Measurements from ENCODE around the gene OR2T29. TPM values are rescaled to one million over a fixed set of nuclear protein-coding genes. Genes with fewer than 3 reads are reported as not detected.

OR2T29 gene
- total RNA-seq, 1 donor from 2014 or later = not detected

DNA sequence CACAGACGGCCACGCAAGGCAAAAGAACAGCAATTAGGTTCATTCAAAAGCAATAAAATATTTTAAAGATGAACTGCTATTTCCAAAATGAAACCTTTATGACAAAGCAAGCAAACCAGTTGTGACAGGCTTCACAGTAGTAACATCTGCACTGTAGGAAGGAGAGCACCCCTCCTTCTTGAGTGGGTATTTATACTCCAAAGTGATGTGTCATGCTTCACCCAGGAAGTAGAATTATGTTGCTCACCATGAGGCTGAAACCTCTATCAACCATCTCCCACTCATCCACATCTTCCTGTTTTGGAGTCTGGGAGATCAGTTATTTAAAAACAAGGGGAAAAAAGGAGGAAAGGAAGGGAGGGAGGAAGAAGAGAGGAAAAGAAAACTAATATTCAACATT, 34.0 kb upstream of the OR2T29 start:
- no peak overlapping the region for H3K27ac Mint-ChIP-seq (ENCODE audit: unreplicated experiment)
- no peak for DNase-seq (ENCODE audit: low spot score)
- H3K4me3 Mint-ChIP-seq (ENCODE audit: unreplicated experiment) = no peak overlapping the region
- H3K36me3 Mint-ChIP-seq (ENCODE audit: low read depth, unreplicated experiment) = no peaks in the 10 kb centered on the region
- H3K9me3 Mint-ChIP-seq (ENCODE audit: unreplicated experiment) = peaks cover 27% of the 10 kb centered on the region
- H3K27me3 Mint-ChIP-seq (ENCODE audit: unreplicated experiment) = peaks cover 2% of the 10 kb centered on the region
- no peaks in the 10 kb centered on the region for H3K4me1 Mint-ChIP-seq (ENCODE audit: unreplicated experiment)
- TF ChIP-seq, protein P1, sequence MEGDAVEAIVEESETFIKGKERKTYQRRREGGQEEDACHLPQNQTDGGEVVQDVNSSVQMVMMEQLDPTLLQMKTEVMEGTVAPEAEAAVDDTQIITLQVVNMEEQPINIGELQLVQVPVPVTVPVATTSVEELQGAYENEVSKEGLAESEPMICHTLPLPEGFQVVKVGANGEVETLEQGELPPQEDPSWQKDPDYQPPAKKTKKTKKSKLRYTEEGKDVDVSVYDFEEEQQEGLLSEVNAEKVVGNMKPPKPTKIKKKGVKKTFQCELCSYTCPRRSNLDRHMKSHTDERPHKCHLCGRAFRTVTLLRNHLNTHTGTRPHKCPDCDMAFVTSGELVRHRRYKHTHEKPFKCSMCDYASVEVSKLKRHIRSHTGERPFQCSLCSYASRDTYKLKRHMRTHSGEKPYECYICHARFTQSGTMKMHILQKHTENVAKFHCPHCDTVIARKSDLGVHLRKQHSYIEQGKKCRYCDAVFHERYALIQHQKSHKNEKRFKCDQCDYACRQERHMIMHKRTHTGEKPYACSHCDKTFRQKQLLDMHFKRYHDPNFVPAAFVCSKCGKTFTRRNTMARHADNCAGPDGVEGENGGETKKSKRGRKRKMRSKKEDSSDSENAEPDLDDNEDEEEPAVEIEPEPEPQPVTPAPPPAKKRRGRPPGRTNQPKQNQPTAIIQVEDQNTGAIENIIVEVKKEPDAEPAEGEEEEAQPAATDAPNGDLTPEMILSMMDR (IDR thresholded peaks at IDR 0.05; ENCODE audit: unreplicated experiment) = no peak

DNA sequence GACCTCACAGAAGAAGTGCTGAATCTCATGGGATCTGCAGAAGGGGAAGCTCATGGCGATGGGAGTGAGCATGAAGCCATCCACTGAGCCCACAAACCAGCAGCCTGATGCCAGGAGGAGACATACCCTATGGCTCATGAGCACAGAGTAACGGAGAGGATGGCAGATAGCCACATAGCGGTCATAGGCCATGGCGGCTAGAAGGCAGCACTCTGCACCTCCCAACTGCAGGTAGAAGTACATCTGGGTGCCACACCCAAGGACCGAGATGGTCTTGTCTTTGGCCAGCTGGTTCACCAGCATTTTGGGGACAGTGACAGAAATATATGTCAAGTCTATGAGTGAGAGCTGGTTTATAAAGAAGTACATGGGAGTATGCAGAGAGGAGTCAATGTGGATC, 30.7 kb upstream of the OR2T29 start:
- DNase-seq (ENCODE audit: low spot score) = no peak
- H3K9me3 Mint-ChIP-seq (ENCODE audit: unreplicated experiment) = peaks cover 27% of the 10 kb centered on the region
- no peaks in the 10 kb centered on the region for H3K36me3 Mint-ChIP-seq (ENCODE audit: low read depth, unreplicated experiment)
- H3K4me1 Mint-ChIP-seq (ENCODE audit: unreplicated experiment) = no peaks in the 10 kb centered on the region
- TF ChIP-seq, protein P1 (IDR thresholded peaks at IDR 0.05; ENCODE audit: unreplicated experiment) = no peak
- peaks cover 2% of the 10 kb centered on the region for H3K27me3 Mint-ChIP-seq (ENCODE audit: unreplicated experiment)
- H3K27ac Mint-ChIP-seq (ENCODE audit: unreplicated experiment) = no peak overlapping the region
- H3K4me3 Mint-ChIP-seq (ENCODE audit: unreplicated experiment) = no peak overlapping the region

DNA sequence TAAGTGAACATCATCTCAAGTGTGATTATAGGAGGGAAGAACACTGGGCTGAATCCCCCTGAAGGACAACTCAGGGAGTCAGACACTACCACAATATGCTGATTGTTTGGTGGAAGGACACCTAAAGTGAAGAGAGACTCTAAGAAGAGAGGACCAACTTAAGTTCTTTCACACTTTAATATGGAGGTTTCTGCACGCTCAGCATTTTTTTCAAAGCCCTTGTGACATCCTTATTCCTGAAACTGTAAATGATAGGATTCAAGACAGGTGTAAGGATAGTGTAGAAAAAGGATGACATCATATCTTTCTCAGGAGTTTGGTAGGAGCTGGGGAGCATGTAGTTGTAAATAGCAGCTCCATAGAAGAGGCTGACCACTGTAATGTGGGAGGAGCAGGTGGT, 30.1 kb upstream of the OR2T29 start:
- TF ChIP-seq, protein P1 (IDR thresholded peaks at IDR 0.05; ENCODE audit: unreplicated experiment) = no peak
- H3K36me3 Mint-ChIP-seq (ENCODE audit: low read depth, unreplicated experiment) = no peaks in the 10 kb centered on the region
- H3K9me3 Mint-ChIP-seq (ENCODE audit: unreplicated experiment) = peaks cover 27% of the 10 kb centered on the region
- H3K27me3 Mint-ChIP-seq (ENCODE audit: unreplicated experiment) = peaks cover 2% of the 10 kb centered on the region
- no peak overlapping the region for H3K4me3 Mint-ChIP-seq (ENCODE audit: unreplicated experiment)
- DNase-seq (ENCODE audit: low spot score) = no peak
- H3K4me1 Mint-ChIP-seq (ENCODE audit: unreplicated experiment) = no peaks in the 10 kb centered on the region
- no peak overlapping the region for H3K27ac Mint-ChIP-seq (ENCODE audit: unreplicated experiment)

DNA sequence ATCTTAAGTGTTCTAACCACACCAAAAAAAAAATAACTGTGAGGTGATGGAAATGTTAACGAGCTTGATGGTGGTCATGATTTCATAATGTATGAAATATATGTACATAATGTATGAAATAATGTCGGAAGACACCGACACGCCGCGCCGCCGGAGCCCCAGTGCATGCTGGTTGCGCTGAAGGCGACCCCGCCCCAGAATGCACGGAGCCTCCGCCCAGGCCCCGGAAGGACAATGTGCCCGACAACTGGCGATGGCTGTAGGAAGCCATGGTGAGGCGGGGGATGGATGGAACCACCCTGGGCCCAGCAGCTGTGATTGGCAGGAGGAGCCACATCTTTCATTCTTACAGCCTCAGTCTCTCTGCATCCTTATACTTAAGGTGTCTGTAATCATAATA, 27.5 kb upstream of the OR2T29 start:
- H3K36me3 Mint-ChIP-seq (ENCODE audit: low read depth, unreplicated experiment) = no peaks in the 10 kb centered on the region
- H3K27me3 Mint-ChIP-seq (ENCODE audit: unreplicated experiment) = peaks cover 2% of the 10 kb centered on the region

DNA sequence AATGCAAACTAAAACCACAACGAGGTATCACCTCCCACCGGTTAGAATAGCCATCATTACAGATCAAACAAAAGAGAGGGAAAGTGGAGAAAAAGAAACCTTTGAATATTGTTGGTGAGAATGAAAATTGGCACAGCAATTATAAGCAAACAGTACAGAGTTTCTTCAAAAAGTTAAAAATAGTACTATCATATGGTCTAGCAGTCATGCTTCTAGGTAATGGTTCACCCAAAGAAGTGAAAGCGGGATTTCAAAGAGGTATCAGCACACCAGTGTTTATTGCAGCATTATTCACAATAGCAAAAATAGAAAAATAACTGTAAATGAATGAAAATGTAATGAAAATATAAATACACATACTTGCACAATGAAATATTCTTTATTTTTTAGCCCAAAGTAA, 26.8 kb upstream of the OR2T29 start:
- Mint-ChIP-seq H3K9me3 (ENCODE audit: unreplicated experiment) (peaks cover 18% of the 10 kb centered on the region), H3K4me1 (ENCODE audit: unreplicated experiment) (no peaks in the 10 kb centered on the region), H3K36me3 (ENCODE audit: low read depth, unreplicated experiment) (no peaks in the 10 kb centered on the region), H3K27me3 (ENCODE audit: unreplicated experiment) (peaks cover 2% of the 10 kb centered on the region), H3K27ac (ENCODE audit: unreplicated experiment) (no peak overlapping the region), H3K4me3 (ENCODE audit: unreplicated experiment) (no peak overlapping the region)
- DNase-seq (ENCODE audit: low spot score) = no peak
- TF ChIP-seq, protein P1 (IDR thresholded peaks at IDR 0.05; ENCODE audit: unreplicated experiment) = no peak

More for the DNA sequence above, 27.5 kb upstream of the OR2T29 start:
- TF ChIP-seq, protein P1 (IDR thresholded peaks at IDR 0.05; ENCODE audit: unreplicated experiment) = no peak
- Mint-ChIP-seq H3K9me3 (ENCODE audit: unreplicated experiment) (peaks cover 24% of the 10 kb centered on the region), H3K27ac (ENCODE audit: unreplicated experiment) (no peak overlapping the region), H3K4me1 (ENCODE audit: unreplicated experiment) (no peaks in the 10 kb centered on the region), H3K4me3 (ENCODE audit: unreplicated experiment) (no peak overlapping the region)
- no peak for DNase-seq (ENCODE audit: low spot score)

All from endothelial cell (in vitro differentiated cells).